GM10248 (cell line): ENCODE data around the gene NHS.

Experiments
- CTCF ChIA-PET: fragments of 300-600 bp; sonication (Branson Sonifier 250); formaldehyde crosslinking; extraction: SDS; loops from one replicate; lab custom pipeline; 2021; ENCODE audit warnings: antibody characterized with exemption; lab: Yijun Ruan, JAX
- POLR2A ChIA-PET: fragments of 350-650 bp; sonication (Branson Sonifier 250); formaldehyde crosslinking; extraction: SDS; loops from one replicate; lab custom pipeline; 2020; ENCODE audit warnings: antibody characterized with exemption; lab: Yijun Ruan, JAX
- DNase-seq: peaks from one replicate; pipeline ENCODE4 v3.0.0; 2012; ENCODE audit errors: extremely low spot score
- CTCF ChIP-seq: IDR thresholded peaks from 2 replicates; pipeline ENCODE4 v1.5.1; 2012; ENCODE audit warnings: mild to moderate bottlenecking, low read depth; ENCODE audit errors: extremely low read depth, missing control alignments, control extremely low read depth

NHS gene

GRCh38 chrX:17473021-17473420, 98.0 kb downstream of the NHS start:
- TF ChIP-seq CTCF: no peak
- DNase-seq: no peak
- ChIA-PET CTCF (no interaction called here), POLR2A (no interaction called here)

- POLR2A ChIA-PET: no interaction called here
- DNase-seq: no peak
- CTCF ChIA-PET: no interaction called here
- no peak for TF ChIP-seq CTCF
These were observed 99.9 kb downstream of the NHS start for GRCh38 chrX:17474892-17475291.

GRCh38 chrX:17475449-17476217, 100.6 kb downstream of the NHS start:
- ChIA-PET POLR2A (no interaction called here), CTCF (interaction anchor here (1.1 kb wide), 1 partner anchor 9 kb away, joined by 3 read pairs; no protein-coding TSS in a partner anchor)
- no peak for TF ChIP-seq CTCF
- DNase-seq: no peak

GRCh38 chrX:17476411-17476810, 101.4 kb downstream of the NHS start:
- ChIA-PET CTCF (interaction anchor here (1.1 kb wide), 1 partner anchor 8 kb away, joined by 3 read pairs; no protein-coding TSS in a partner anchor), POLR2A (no interaction called here)
- TF ChIP-seq CTCF: no peak
- DNase-seq: no peak

GRCh38 chrX:17481086-17481485, 106.1 kb downstream of the NHS start:
- CTCF ChIA-PET: no interaction called here
- POLR2A ChIA-PET: no interaction called here
- no peak for DNase-seq
- no peak for TF ChIP-seq CTCF

- ChIA-PET POLR2A (no interaction called here), CTCF (interaction anchor here (1.1 kb wide), 1 partner anchor 9 kb away, joined by 3 read pairs; no protein-coding TSS in a partner anchor)
- DNase-seq: no peak
- no peak for TF ChIP-seq CTCF
These were observed 109.6 kb downstream of the NHS start for GRCh38 chrX:17484592-17484991.
